Smooth muscle cell (in vitro differentiated cells): ENCODE data around the gene TCF4. TPM values are rescaled to one million over a fixed set of nuclear protein-coding genes. Genes with fewer than 3 reads are reported as not detected.
A peak's percentile ranks its signal among the peaks of the same experiment; 100 is the strongest.

Experiments
- DNase-seq: peaks from one replicate; lab custom pipeline; 2025; ENCODE audit not compliant: unreplicated experiment; lab: John Stamatoyannopoulos, UW
- H2AFZ ChIP-seq: fragments of 200-600 bp; sonication (generic); 2 replicates; pipeline ENCODE4 v1.6.0; 2016; ENCODE audit warnings: antibody characterized with exemption, low read depth, mild to moderate bottlenecking
- H3F3A ChIP-seq: fragments of 200-600 bp; sonication (generic); 2 replicates; pipeline ENCODE4 v1.6.0; 2017; ENCODE audit warnings: antibody characterized with exemption, low read depth
- H3K27ac ChIP-seq: fragments of 200-600 bp; sonication (generic); 2 replicates; pipeline ENCODE4 v1.5.1; 2016; ENCODE audit warnings: low read depth, mild to moderate bottlenecking
- H3K27me3 ChIP-seq: fragments of 200-600 bp; sonication (generic); 2 replicates; pipeline ENCODE4 v1.6.1; 2016; ENCODE audit warnings: low read depth, mild to moderate bottlenecking
- H3K36me3 ChIP-seq: fragments of 200-600 bp; sonication (generic); 2 replicates; pipeline ENCODE4 v1.5.1; 2016; ENCODE audit warnings: low read depth
- H3K4me1 ChIP-seq: fragments of 200-600 bp; sonication (generic); 2 replicates; pipeline ENCODE4 v1.5.1; 2016; ENCODE audit warnings: low read depth
- H3K4me2 ChIP-seq: fragments of 200-600 bp; sonication (generic); 2 replicates; pipeline ENCODE4 v1.6.0; 2016; ENCODE audit warnings: mild to moderate bottlenecking
- H3K4me3 ChIP-seq: fragments of 200-600 bp; sonication (generic); 2 replicates; pipeline ENCODE4 v1.5.1; 2016; ENCODE audit warnings: mild to moderate bottlenecking
- H3K79me2 ChIP-seq: fragments of 200-600 bp; sonication (generic); 2 replicates; pipeline ENCODE4 v1.6.0; 2016; ENCODE audit warnings: low read depth, mild to moderate bottlenecking
- H3K9ac ChIP-seq: fragments of 200-600 bp; sonication (generic); 2 replicates; pipeline ENCODE4 v1.6.0; 2016; ENCODE audit warnings: low read depth
- H3K9me3 ChIP-seq: fragments of 200-600 bp; sonication (generic); replicated peaks from 2 replicates; pipeline ENCODE4 v1.5.1; 2016; ENCODE audit warnings: low read depth
- H4K20me1 ChIP-seq: fragments of 200-600 bp; sonication (generic); 2 replicates; pipeline ENCODE4 v1.6.0; 2016; ENCODE audit warnings: low read depth
- CTCF ChIP-seq: fragments of 200-600 bp; sonication (generic); IDR thresholded peaks from 2 replicates; pipeline ENCODE4 v1.5.1; 2017; ENCODE audit warnings: borderline replicate concordance, mild to moderate bottlenecking, antibody characterized with exemption; ENCODE audit not compliant: insufficient read depth, poor library complexity, severe bottlenecking
- WGBS: methylation state at CpG from one replicate; pipeline ENCODE4 v1.1.7; 2016; ENCODE audit warnings: low lambda C conversion rate; 5-methylcytosine and 5-hydroxymethylcytosine counted together
- polyA plus RNA-seq: library from polyadenylated mRNA; unstranded; fragments of >200 nt; fragmentation: Nextera tagmentation; extraction: Ambion mirVana; gene quantifications from 2 replicates; pipeline ENCODE4 v1.2.1, GENCODE V29; 2016
- total RNA-seq: library from RNA; depleted of rRNA; stranded (reverse); fragments of >200 nt; gene quantifications from 2 replicates; pipeline ENCODE4 v1.2.3, GENCODE V29; 2014

TCF4 gene
- total and polyA plus RNA-seq, 2 experiments from 2014 or later, result 105 to 120 TPM

GRCh38 chr18:55401638-55402191, 186.3 kb downstream of the TCF4 start:
- 2% methylated on average over 12 of the region's 12 CpGs for WGBS

GRCh38 chr18:55400590-55401541, 187.1 kb downstream of the TCF4 start:
- 41% methylated on average over 12 of the region's 12 CpGs for WGBS
- Histone ChIP-seq H3K4me3 (peak overlapping the region; percentile 49), H3K79me2 (peaks cover 82% of the 10 kb centered on the region), H3K27me3 (no peaks in the 10 kb centered on the region), H3F3A (peaks cover 27% of the 10 kb centered on the region), H3K9ac (peak overlapping the region; percentile 73), H3K4me1 (peaks cover 48% of the 10 kb centered on the region), H3K9me3 (no peaks in the 10 kb centered on the region), H3K36me3 (no peaks in the 10 kb centered on the region), H3K27ac (peak overlapping the region; percentile 99), H4K20me1 (peaks cover 10% of the 10 kb centered on the region), H3K4me2 (peak overlapping the region; percentile 87), H2AFZ (no peak overlapping the region)
- TF ChIP-seq CTCF, result no peak
- no peak for DNase-seq

More at GRCh38 chr18:55401638-55402191, 186.3 kb downstream of the TCF4 start:
- Histone ChIP-seq H3K36me3 (no peaks in the 10 kb centered on the region), H3K9me3 (no peaks in the 10 kb centered on the region), H3K27ac (peak overlapping the region; percentile 99), H2AFZ (no peak overlapping the region), H3K4me1 (peaks cover 48% of the 10 kb centered on the region), H3K27me3 (no peaks in the 10 kb centered on the region), H3K79me2 (peaks cover 76% of the 10 kb centered on the region), H4K20me1 (peaks cover 2% of the 10 kb centered on the region), H3K4me3 (peak overlapping the region; percentile 49), H3F3A (peaks cover 26% of the 10 kb centered on the region), H3K4me2 (peak overlapping the region; percentile 87), H3K9ac (peak overlapping the region; percentile 73)
- no peak for DNase-seq
- no peak for TF ChIP-seq CTCF

- no peaks in the 10 kb centered on the region for H3K27me3 ChIP-seq
- peaks cover 18% of the 10 kb centered on the region for H4K20me1 ChIP-seq
- TF ChIP-seq CTCF, result no peak
- no peak overlapping the region for H2AFZ ChIP-seq
- 77% methylated on average over 2 of the region's 2 CpGs for WGBS
- peak overlapping the region; percentile 73 for H3K9ac ChIP-seq
- no peaks in the 10 kb centered on the region for H3K9me3 ChIP-seq
- no peak for DNase-seq
- H3K4me3 ChIP-seq, result peak overlapping the region; percentile 49
- H3K4me2 ChIP-seq, result peak overlapping the region; percentile 87
- peak overlapping the region; percentile 99 for H3K27ac ChIP-seq
- peaks cover 44% of the 10 kb centered on the region for H3K4me1 ChIP-seq
- no peaks in the 10 kb centered on the region for H3K36me3 ChIP-seq
- peaks cover 29% of the 10 kb centered on the region for H3F3A ChIP-seq
- peaks cover 82% of the 10 kb centered on the region for H3K79me2 ChIP-seq
Measured at GRCh38 chr18:55400081-55400480, 187.9 kb downstream of the TCF4 start.
